GM19452 (cell line): ENCODE data around the gene AMPD3.
"Not testable (repeated sequence)": the region's sequence is repeated elsewhere in the genome, so short reads cannot be mapped to it uniquely, and the experiment has no call there.

Source experiments
- ATAC-seq: cut with Tn5 transposase; IDR thresholded peaks from one replicate; pipeline ENCODE4 v1.9.1; 2021; ENCODE audit not compliant: unreplicated experiment

The AMPD3 gene

DNA sequence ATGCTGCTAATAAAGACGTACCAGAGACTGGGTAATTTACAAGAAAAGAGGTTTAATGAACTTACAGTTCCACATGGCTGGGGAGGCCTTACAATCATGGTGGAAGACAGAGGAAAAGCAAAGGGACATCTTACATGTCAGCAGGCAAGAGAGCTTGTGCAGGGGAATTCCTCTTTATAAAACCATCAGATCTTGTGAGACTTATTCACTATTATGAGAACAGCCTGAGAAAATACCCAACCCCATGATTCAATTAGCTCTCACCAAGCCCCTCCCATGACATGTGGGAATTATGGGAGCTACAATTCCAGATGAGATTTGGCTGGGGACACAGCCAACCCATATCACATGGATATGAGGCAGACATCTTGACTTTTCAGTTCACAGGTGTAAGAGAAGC, 18.4 kb upstream of the AMPD3 start:
- not testable (repeated sequence) for ATAC-seq

GRCh38 chr11:10438458-10438857, 16.6 kb upstream of the AMPD3 start:
- ATAC-seq, result no peak

DNA sequence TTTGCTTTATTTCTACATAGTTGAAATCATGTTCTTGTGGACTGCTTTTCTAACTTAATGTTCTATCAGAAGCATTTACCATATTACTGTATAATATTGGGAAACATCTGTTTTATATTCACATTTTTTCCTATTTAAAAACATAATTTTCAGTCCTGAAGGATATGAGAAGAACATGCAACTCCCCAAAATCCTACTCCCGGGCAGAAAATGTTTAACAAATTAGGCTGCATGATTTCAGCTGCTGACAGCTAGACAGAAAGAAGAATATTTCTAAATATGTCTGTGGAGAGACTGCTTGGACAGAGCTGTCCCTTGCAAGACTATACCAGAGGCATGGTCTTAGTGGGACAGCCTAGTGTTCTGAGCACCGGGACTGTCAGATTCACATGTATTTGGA, 15.7 kb upstream of the AMPD3 start:
- ATAC-seq, result no peak

DNA sequence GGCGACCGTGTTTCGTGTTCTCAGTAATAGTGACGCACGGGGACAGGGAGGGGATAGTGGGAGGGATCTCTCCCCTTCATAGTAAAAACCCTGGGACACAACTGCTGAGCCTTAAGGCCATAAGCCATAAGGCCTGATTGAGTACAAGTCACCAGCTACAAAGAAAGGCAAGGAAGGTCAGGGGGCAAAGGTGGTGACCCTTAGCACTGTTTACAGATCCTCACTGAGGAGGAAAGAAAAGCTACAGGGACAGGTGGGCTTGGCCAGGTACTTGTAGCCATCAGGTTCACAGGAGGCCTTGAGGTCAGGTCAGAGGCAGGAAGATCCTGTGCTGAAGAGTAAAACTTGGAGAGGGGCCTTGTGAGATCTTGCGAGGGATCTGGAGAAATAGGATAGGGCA, 15.1 kb upstream of the AMPD3 start:
- ATAC-seq, result no peak

DNA sequence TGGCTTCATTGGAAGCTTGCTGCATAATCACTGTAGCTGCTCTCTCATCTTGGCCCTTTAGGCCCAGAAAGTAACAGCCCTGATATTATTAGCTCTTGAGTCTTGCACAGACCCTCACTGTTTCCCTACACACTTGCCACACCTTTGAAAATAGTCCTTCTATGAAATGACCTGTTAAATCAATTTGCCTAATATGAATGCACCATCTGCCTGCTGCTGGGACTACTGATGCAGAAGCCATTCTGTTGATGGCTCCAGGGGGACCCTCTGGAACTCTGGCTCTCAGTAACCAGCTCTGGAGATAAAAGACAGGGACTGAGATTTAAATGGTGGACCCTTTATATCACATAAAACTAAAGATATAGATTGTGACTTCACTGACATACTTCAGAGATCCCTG, 14.7 kb upstream of the AMPD3 start:
- no peak for ATAC-seq

- ATAC-seq, result no peak
These were observed 14.0 kb upstream of the AMPD3 start for GRCh38 chr11:10441091-10441490.

- peak; percentile 96 for ATAC-seq
These were observed 13.2 kb upstream of the AMPD3 start for GRCh38 chr11:10441652-10442503.

DNA sequence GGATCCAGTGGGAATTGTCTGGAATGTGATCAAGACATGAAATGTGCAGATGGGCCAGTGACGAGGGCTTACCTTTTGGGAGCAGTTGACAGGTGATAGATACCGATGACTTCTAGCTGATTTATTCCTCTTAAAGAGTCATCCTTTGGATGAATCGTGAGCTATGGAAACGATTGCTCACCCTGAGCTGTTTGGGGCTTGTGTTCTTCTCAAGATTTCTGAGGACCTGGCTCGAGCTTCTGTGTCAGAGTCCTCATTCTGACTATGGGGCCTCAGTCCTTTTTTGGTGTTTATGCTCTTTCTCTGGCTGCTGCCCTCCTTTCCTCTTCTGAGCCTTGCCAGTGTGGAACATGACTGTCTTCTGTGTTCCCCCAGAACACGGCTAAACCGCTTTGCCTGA, 11.9 kb upstream of the AMPD3 start:
- ATAC-seq, result no peak

DNA sequence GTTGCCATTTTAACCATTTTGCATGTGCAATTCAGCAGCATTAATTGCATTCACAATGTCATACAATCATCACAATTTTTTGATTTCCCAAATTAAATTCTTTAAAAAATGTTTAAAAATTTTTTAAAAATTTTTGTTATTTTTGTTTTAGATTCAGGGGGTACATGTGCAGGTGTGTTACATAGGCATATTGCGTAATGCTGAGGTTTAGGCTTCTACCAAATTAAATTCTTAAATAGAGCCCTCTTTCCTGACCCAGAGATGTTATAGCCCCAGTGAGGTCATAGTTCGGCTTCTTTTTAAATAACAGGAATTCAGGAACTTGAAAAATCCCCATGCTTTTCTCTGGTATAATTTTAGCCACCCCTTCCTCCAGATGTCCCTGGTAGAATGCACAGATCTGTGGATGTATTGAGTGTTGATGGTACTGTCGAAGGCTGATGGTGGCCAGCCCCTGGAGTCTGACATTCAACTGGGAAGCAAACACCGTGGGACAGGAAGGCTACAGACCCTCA, 11.3 kb upstream of the AMPD3 start:
- ATAC-seq, result no peak

- ATAC-seq, result no peak
These were observed 10.2 kb upstream of the AMPD3 start for GRCh38 chr11:10444725-10445315.

DNA sequence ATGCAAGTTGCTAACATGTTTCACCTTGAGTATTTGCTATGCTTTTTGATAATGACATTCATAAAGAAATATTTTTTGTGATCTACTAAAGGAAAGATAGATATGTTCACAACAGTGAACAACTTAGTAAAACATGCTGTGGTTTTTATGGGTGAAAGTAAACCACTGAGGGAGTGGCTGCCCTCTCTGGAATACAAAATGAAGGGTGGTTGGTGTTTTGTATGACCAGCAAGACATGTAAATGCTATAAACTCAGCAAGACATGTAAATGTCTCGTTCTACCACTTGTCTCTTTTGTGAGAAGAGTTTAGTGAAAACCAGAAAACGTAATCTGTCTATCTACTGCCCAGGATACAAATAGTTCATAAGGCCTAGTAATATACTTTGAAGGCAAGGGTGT, 7.6 kb upstream of the AMPD3 start:
- ATAC-seq, result no peak

- no peak for ATAC-seq
These were observed 4.3 kb upstream of the AMPD3 start for GRCh38 chr11:10450462-10451425.

- no peak for ATAC-seq
These were observed 3.5 kb upstream of the AMPD3 start for GRCh38 chr11:10451426-10452116.

GRCh38 chr11:10452211-10452767, 2.8 kb upstream of the AMPD3 start:
- no peak for ATAC-seq

- no peak for ATAC-seq
These were observed 1.8 kb upstream of the AMPD3 start for GRCh38 chr11:10453261-10453660.

DNA sequence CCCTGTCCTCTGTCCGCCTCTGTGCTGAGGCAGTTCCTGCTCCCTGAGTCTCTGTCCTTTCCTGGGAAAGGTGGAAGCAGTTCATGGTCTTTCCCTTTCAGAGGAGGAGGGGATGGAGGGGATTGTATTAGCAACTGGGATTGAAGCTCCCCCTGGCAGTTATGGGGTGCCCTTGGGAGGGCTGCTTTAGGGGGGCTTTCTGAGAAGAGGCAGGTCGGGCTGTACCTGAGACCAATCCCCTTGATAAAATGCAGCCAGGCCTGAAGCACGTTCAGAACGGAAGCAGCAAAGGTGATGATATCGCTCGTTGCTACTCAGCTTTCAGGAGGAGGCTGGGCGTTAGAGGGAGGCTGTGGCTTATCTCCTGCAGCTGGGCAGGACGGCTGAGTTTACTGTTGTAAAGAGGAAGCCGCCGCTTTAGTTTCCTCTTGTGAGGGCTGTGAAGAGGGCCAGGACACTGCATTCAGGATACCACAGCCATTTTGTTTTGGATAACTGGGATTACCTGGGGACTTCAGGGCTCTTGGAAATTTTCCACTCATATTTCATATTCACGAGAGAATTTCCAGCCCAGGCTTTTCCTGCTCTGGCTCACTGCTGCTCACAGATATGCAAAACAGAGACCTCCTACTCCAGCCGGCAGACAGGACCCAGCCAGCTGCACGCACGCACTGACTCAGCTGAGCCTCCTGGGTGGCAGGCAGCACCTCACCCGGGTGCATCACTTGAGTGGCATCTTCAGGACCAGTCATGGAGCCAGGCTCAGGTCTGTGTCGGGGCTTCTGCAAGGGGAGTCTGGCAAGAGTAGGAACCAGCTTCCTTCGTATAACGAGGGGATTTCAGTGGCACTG, 798 bp downstream of the AMPD3 start:
- peak; percentile 50 for ATAC-seq

DNA sequence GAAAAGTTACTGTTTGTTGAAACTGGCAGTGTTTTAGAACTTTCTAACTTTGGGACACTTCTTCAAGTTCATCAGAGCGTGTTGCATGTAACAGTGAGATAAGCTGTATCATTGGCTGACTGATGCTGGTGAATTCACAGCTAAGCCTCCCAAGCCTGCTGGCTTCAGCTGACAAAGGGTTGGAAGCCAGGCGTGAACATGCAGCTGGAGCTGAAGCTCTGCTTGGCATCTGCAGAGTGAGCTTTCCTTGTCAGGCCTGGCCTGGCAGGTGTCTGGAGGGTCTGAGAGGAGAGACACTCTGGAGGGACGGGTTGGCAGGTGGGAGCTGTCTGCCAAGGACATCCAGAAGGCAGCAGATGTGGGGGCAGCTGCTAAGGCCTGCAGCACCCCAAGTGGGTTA, 1.5 kb downstream of the AMPD3 start:
- no peak for ATAC-seq

DNA sequence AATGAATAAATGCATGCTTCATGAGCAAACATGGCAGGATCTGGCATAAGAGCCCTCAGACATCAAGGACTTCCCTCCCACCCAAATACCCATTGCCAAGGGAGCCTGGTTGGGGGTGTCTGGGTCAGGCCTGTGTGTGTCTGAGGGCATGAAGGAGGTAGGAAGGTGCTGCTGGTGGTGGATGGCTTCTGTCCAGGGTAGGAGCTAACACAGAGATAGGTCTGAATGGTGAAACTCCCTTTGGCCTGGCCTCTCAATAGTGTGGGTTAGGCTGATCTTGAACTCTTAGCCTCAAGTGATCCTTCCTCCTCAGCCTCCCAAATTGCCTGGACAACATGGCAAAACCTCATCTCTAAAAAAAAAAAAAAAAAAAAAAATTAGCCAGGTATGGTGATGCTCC, 2.8 kb downstream of the AMPD3 start:
- no peak for ATAC-seq
